Sigmoid colon (tissue), 7 donors: ENCODE measurements around the gene TTC21B. TPM values are rescaled to one million over a fixed set of nuclear protein-coding genes. Genes with fewer than 3 reads are reported as not detected.
"Not testable (repeated sequence)": the region's sequence is repeated elsewhere in the genome, so short reads cannot be mapped to it uniquely, and the experiment has no call there.

Source experiments
- DNase-seq: peaks from one replicate; pipeline ENCODE4 v3.0.0-alpha.2; 2019
- H3K27ac ChIP-seq, 4 donors: fragments of 200-600 bp; sonication (generic); one replicate each; pipeline ENCODE4 v1.5.1; 2016 to 2019; ENCODE audit warnings: mild to moderate bottlenecking in 1 of 4
- H3K27me3 ChIP-seq, 3 donors: fragments of 200-600 bp; sonication (generic); one replicate each; pipeline ENCODE4 v1.5.1; 2019; ENCODE audit warnings: mild to moderate bottlenecking in 1 of 3
- H3K36me3 ChIP-seq, 4 donors: fragments of 200-600 bp; sonication (generic); one replicate each; pipeline ENCODE4 v1.5.1; 2016 to 2019
- H3K4me1 ChIP-seq, 4 donors: fragments of 200-600 bp; sonication (generic); one replicate each; pipeline ENCODE4 v1.5.1; 2017 to 2019
- H3K4me3 ChIP-seq, 4 donors: fragments of 200-600 bp; sonication (generic); one replicate each; pipeline ENCODE4 v1.5.1; 2017 to 2019; ENCODE audit warnings: mild to moderate bottlenecking in 2 of 4, moderate library complexity in 1 of 4
- H3K9me3 ChIP-seq, 4 donors: fragments of 200-600 bp in 3 of 4; sonication (generic) in 3 of 4; one replicate each; pipeline versions ENCODE4 v1.5.1 to v1.6.1; 2013 to 2019
- EP300 ChIP-seq, 4 donors: sonication (generic); formaldehyde crosslinking; IDR thresholded peaks; one replicate each; pipeline ENCODE4 v1.6.1; 2017; ENCODE audit warnings: antibody characterized with exemption in 4 of 4
- POLR2A ChIP-seq, 2 donors: fragments of 450-650 bp; IDR thresholded peaks; one replicate each; pipeline ENCODE4 v1.6.1; 2016; ENCODE audit warnings: antibody characterized with exemption in 2 of 2, mild to moderate bottlenecking in 2 of 2, moderate library complexity in 2 of 2
- POLR2AphosphoS5 ChIP-seq, 4 donors: sonication (generic); formaldehyde crosslinking; IDR thresholded peaks; one replicate each; pipeline ENCODE4 v1.6.1; 2017; ENCODE audit warnings: antibody characterized with exemption in 4 of 4
- whole genome bisulfite sequencing, 2 donors: extraction: QIAGEN DNeasy Blood & Tissue Kit; methylation state at CpG; one replicate each; pipeline ENCODE4 v1.1.7; 2013; 5-methylcytosine and 5-hydroxymethylcytosine counted together
- intact Hi-C: fragments of 100-400 bp; cut with DNase I; formaldehyde crosslinking; loops from one replicate; pipeline ENCODE4 v1.15.1; 2023
- polyA plus RNA-seq, 3 donors: library from polyadenylated mRNA; stranded (reverse); fragments of 200-250 nt; gene quantifications; one replicate each; pipeline ENCODE4 v1.2.3, GENCODE V29; 2013
- total RNA-seq, 4 donors: library from RNA; depleted of rRNA; stranded (reverse); fragments of >200 nt; gene quantifications; one replicate each; pipeline ENCODE4 v1.1.0, GENCODE V29; 2016
- TF ChIP-seq, protein P1 (sequence below), 4 experiments: fragments of 450-650 bp in 3 of 4; fragments of 200-600 bp in 1 of 4; IDR thresholded peaks; one replicate each; pipeline ENCODE4 v1.5.1; 2016 to 2019; ENCODE audit warnings: antibody characterized with exemption in 4 of 4, mild to moderate bottlenecking in 3 of 4, moderate library complexity in 2 of 4
- donor health status: healthy with polysubstance abuse.
- donor health status: Bipolar disorder and iron deficiency.
- donor health status: healthy.

TTC21B gene
- total and polyA plus RNA-seq, 7 donors = 2.4 to 33.5 (median 15.6) TPM

DNA sequence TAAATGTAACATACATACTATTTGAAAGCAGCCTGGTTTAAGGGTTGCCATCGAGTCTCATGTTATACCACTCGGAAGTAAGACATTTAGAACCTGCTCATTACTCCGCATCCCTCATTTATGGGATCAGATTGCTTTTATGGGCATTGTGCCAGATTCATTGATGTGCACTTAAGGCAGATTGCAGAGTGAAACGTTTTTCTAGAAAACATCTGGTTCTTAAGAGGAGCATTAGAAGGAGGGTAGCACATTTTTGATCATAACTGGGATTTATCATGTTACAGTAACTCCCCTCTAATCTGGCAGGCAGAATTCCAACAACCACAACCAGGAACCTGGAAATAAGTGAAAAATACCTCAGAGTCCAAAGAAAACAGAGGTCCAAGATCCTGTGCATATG, 85.4 kb downstream of the TTC21B start:
- intact Hi-C loops = no loop called here
- Histone ChIP-seq H3K36me3 (peaks cover 0 to 16% (median 0%) of the 10 kb centered on the region in 4 donors), H3K4me3 (no peak overlapping the region), H3K4me1 (no peaks in the 10 kb centered on the region), H3K27ac (no peak overlapping the region), H3K27me3 (no peaks in the 10 kb centered on the region), H3K9me3 (no peaks in the 10 kb centered on the region)
- TF ChIP-seq, protein P1, sequence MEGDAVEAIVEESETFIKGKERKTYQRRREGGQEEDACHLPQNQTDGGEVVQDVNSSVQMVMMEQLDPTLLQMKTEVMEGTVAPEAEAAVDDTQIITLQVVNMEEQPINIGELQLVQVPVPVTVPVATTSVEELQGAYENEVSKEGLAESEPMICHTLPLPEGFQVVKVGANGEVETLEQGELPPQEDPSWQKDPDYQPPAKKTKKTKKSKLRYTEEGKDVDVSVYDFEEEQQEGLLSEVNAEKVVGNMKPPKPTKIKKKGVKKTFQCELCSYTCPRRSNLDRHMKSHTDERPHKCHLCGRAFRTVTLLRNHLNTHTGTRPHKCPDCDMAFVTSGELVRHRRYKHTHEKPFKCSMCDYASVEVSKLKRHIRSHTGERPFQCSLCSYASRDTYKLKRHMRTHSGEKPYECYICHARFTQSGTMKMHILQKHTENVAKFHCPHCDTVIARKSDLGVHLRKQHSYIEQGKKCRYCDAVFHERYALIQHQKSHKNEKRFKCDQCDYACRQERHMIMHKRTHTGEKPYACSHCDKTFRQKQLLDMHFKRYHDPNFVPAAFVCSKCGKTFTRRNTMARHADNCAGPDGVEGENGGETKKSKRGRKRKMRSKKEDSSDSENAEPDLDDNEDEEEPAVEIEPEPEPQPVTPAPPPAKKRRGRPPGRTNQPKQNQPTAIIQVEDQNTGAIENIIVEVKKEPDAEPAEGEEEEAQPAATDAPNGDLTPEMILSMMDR (IDR thresholded peaks at IDR 0.05) = no peak
- TF ChIP-seq EP300 (IDR thresholded peaks at IDR 0.05) = no peak
- no peak for TF ChIP-seq POLR2AphosphoS5 (IDR thresholded peaks at IDR 0.05)
- no peak for TF ChIP-seq POLR2A (IDR thresholded peaks at IDR 0.05)
- no peak for DNase-seq
- WGBS, 2 donors = 69 to 70% methylated on average over 4 of the region's 4 CpGs

DNA sequence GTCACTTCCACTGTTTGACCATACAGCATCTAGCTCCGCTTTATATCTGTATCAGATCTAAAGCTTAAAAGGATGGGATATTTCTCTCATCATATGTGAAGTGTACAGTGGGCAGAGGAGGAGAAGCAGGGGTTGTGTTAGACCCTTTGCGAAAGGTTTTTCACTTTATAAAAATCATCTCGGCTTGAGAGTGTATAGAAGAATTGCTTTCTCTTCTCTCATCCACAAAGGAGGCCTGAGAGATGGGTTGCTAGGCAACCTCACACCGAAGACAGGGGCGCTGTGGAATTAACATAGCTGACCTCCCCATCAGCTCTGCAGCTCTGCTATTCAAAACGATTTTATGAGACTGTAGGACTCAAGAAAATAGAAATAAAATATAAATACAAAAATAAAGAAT, 89.3 kb downstream of the TTC21B start:
- H3K9me3 ChIP-seq = no peaks in the 10 kb centered on the region
- H3K4me3 ChIP-seq = no peak overlapping the region
- intact Hi-C loops = no loop called here
- no peak overlapping the region for H3K27ac ChIP-seq
- H3K4me1 ChIP-seq = no peaks in the 10 kb centered on the region
- no peaks in the 10 kb centered on the region for H3K36me3 ChIP-seq
- 80 to 86% methylated on average over 6 of the region's 6 CpGs for WGBS, 2 donors
- TF ChIP-seq EP300 (IDR thresholded peaks at IDR 0.05) (no peak), POLR2AphosphoS5 (IDR thresholded peaks at IDR 0.05) (no peak), POLR2A (IDR thresholded peaks at IDR 0.05) (no peak)
- TF ChIP-seq, protein P1 (IDR thresholded peaks at IDR 0.05) = no peak
- H3K27me3 ChIP-seq = no peaks in the 10 kb centered on the region
- no peak for DNase-seq

DNA sequence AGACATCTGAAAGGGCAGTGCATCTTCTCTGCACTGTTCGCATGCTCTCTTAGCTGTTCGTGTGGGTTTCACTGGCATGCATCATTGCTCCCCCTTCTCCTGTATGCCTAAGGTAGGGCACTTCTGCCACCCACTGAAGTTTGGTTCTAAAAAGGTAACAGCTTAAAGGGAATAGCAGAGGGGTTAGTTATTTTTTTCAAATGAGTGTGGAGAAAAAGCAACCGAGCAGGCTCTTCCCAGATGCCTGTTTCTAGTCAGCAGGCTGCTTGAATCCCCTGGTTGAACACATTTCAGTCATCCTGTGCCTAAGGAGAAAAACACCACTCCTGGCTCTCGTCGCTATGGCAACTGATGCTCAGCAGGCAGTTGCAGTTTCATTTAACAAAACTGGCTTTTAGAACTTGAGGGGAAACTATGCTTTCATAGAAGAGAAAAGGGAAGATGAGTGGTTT, 89.7 kb downstream of the TTC21B start:
- TF ChIP-seq POLR2A (IDR thresholded peaks at IDR 0.05) (no peak), EP300 (IDR thresholded peaks at IDR 0.05) (no peak), POLR2AphosphoS5 (IDR thresholded peaks at IDR 0.05) (no peak)
- TF ChIP-seq, protein P1 (IDR thresholded peaks at IDR 0.05) = no peak
- DNase-seq = no peak
- Histone ChIP-seq H3K9me3 (no peaks in the 10 kb centered on the region), H3K27ac (no peak overlapping the region), H3K4me1 (no peaks in the 10 kb centered on the region), H3K36me3 (no peaks in the 10 kb centered on the region), H3K27me3 (no peaks in the 10 kb centered on the region), H3K4me3 (no peak overlapping the region)
- 83 to 92% methylated on average over 5 of the region's 5 CpGs for WGBS, 2 donors
- intact Hi-C loops = no loop called here

DNA sequence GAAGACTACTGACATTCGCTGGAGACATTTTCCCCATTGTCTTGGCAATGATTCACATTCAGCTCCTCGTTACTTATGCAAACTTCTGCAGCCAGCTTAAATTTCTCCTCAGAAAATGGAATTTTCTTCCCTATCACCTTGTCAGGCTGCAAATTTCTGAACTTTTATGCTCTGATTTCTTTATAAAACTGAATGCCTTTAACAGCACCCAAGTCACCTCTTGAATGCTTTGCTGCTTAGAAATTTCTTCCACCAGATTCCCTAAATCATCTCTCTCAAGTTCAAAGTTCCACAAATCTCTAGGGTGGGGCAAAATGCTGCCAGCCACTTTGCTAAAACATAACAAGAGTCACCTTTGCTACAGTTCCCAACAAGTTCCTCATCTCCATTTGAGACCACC, 92.5 kb downstream of the TTC21B start:
- intact Hi-C loops, H3K36me3 ChIP-seq, H3K9me3 ChIP-seq, H3K4me1 ChIP-seq, H3K27me3 ChIP-seq, DNase-seq, H3K27ac ChIP-seq, H3K4me3 ChIP-seq: not testable (repeated sequence)
- WGBS, 2 donors = 90 to 98% methylated on average over 2 of the region's 2 CpGs

DNA sequence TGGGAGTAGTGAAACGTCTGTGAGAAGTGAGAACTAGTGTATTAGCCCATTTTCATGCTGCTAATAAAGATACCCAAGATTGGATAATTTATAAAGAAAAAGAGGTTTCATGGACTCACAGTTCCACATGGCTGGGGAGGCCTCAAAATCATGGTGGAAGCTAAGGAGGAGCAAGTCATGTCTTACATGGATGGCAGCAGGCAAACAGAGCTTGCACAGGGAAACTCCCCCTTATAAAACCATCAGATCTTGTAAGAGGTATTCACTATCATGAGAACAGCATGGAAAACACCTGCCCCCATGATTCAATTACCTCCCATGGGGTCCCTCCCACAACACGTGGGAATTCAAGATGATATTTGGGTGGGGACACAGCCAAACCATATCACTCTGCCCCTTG, 93.9 kb downstream of the TTC21B start:
- H3K9me3 ChIP-seq, intact Hi-C loops: not testable (repeated sequence)

DNA sequence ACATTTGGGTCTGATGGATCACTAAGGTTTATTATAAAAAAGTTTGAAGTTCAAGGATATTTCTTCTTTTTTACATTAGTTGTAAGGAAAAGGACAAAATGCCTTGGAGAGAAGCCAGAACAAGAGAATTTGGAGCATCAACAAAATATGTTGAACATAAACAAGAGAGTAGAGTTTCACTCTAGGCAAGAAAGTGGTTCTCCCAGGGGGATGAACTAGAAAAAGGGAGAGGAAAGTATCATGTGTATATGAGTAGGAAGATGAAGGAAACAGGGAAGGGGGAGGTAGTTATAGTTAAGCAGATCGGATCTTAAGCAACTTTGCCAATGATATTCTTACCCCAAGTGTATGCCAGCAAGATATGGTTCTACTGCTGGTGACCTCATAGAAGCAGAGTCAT, 95.7 kb downstream of the TTC21B start:
- no peak overlapping the region for H3K27ac ChIP-seq

More for the DNA sequence above, 93.9 kb downstream of the TTC21B start:
- 90 to 91% methylated on average over 2 of the region's 2 CpGs for WGBS, 2 donors
- not testable (repeated sequence) for H3K36me3 ChIP-seq, H3K27me3 ChIP-seq, DNase-seq, H3K4me1 ChIP-seq, H3K27ac ChIP-seq, H3K4me3 ChIP-seq

More for the DNA sequence above, 95.7 kb downstream of the TTC21B start:
- no peak overlapping the region for H3K4me3 ChIP-seq
- peaks cover 0 to 3% (median 1%) of the 10 kb centered on the region in 4 donors for H3K9me3 ChIP-seq
- 76 to 78% methylated on average over 1 of the region's 1 CpG for WGBS, 2 donors
- no peaks in the 10 kb centered on the region for H3K27me3 ChIP-seq
- no peaks in the 10 kb centered on the region for H3K4me1 ChIP-seq
- no peaks in the 10 kb centered on the region for H3K36me3 ChIP-seq
- intact Hi-C loops = no loop called here
- TF ChIP-seq EP300 (IDR thresholded peaks at IDR 0.05) (no peak), POLR2AphosphoS5 (IDR thresholded peaks at IDR 0.05) (no peak), POLR2A (IDR thresholded peaks at IDR 0.05) (no peak)
- TF ChIP-seq, protein P1 (IDR thresholded peaks at IDR 0.05) = no peak
- no peak for DNase-seq
